Hepatocyte (in vitro differentiated cells): Measurements from ENCODE around the gene CENPVL3. TPM values are rescaled to one million over a fixed set of nuclear protein-coding genes. Genes with fewer than 3 reads are reported as not detected.

ENCODE experiments used
- DNase-seq: peaks from one replicate; pipeline ENCODE4 v3.0.0-alpha.2; 2016; ENCODE audit warnings: low spot score
- H2AFZ ChIP-seq: fragments of 200-600 bp; sonication (generic); 2 replicates; pipeline ENCODE4 v1.6.0; 2016; ENCODE audit warnings: antibody characterized with exemption, mild to moderate bottlenecking
- H3K27ac ChIP-seq: fragments of 200-600 bp; sonication (generic); 2 replicates; pipeline ENCODE4 v1.5.1; 2016; ENCODE audit warnings: mild to moderate bottlenecking
- H3K27me3 ChIP-seq: fragments of 200-600 bp; sonication (generic); 2 replicates; pipeline ENCODE4 v1.6.1; 2016
- H3K36me3 ChIP-seq: fragments of 200-600 bp; sonication (generic); replicated peaks from 2 replicates; pipeline ENCODE4 v1.5.1; 2016; ENCODE audit warnings: low read depth; ENCODE audit not compliant: insufficient read depth
- H3K4me1 ChIP-seq: fragments of 200-600 bp; sonication (generic); 2 replicates; pipeline ENCODE4 v1.5.1; 2016; ENCODE audit warnings: mild to moderate bottlenecking, moderate library complexity; ENCODE audit not compliant: insufficient read depth
- H3K4me2 ChIP-seq: fragments of 200-600 bp; sonication (generic); 2 replicates; pipeline ENCODE4 v1.6.0; 2016
- H3K4me3 ChIP-seq: fragments of 200-600 bp; sonication (generic); 2 replicates; pipeline ENCODE4 v1.5.1; 2016; ENCODE audit warnings: mild to moderate bottlenecking
- H3K79me2 ChIP-seq: fragments of 200-600 bp; sonication (generic); 2 replicates; pipeline ENCODE4 v1.6.0; 2017; ENCODE audit warnings: mild to moderate bottlenecking
- H3K9me2 ChIP-seq: fragments of 200-600 bp; sonication (generic); replicated peaks from 2 replicates; pipeline ENCODE4 v1.6.0; 2017; ENCODE audit warnings: mild to moderate bottlenecking; ENCODE audit not compliant: insufficient read depth
- H3K9me3 ChIP-seq: fragments of 200-600 bp; sonication (generic); 2 replicates; pipeline ENCODE4 v1.5.1; 2016; ENCODE audit warnings: low read depth, mild to moderate bottlenecking
- H4K20me1 ChIP-seq: fragments of 200-600 bp; sonication (generic); 2 replicates; pipeline ENCODE4 v1.6.0; 2016; ENCODE audit warnings: mild to moderate bottlenecking; ENCODE audit not compliant: insufficient read depth, poor library complexity, severe bottlenecking
- EZH2phosphoT487 ChIP-seq: fragments of 200-600 bp; sonication (generic); IDR thresholded peaks from one replicate; pipeline ENCODE4 v1.6.1; 2018; ENCODE audit warnings: antibody characterized with exemption, mild to moderate bottlenecking, low read depth, moderate library complexity; ENCODE audit not compliant: unreplicated experiment, severe bottlenecking
- WGBS: methylation state at CpG from one replicate; pipeline ENCODE4 v1.1.6; 2016; ENCODE audit warnings: low lambda C conversion rate; ENCODE audit errors: missing lambda C conversion rate; 5-methylcytosine and 5-hydroxymethylcytosine counted together
- polyA plus RNA-seq: library from polyadenylated mRNA; unstranded; fragments of >200 nt; fragmentation: Nextera tagmentation; extraction: Ambion mirVana; gene quantifications from 2 replicates; pipeline ENCODE4 v1.2.1, GENCODE V29; 2016
- total RNA-seq: library from RNA; depleted of rRNA; stranded (reverse); fragments of >200 nt; gene quantifications from 2 replicates; pipeline ENCODE4 v1.2.3, GENCODE V29; 2014

The CENPVL3 gene
- total and polyA plus RNA-seq, 2 experiments from 2014 or later = 0.83 to 2.2 TPM

DNA sequence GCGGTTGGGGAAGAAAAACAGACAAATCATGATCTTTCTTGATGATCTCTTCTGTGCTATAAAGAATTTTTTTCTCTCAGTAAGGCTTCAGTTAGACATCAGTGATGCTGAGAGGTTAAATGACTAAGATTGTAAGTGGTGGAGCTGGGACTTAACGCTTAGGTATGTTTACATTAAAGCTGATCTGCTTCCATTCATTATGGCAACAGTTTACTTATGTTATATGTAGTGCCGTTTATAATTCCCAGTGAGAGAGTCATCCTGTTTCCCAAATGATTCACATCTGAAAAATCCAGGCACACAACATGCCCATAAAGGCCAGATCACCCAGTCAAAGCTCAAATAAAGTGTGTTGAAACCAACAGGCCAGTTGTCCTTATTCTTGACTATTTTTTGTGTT, 50.1 kb downstream of the CENPVL3 start:
- Histone ChIP-seq H3K9me3 (no peaks in the 10 kb centered on the region), H3K36me3 (no peaks in the 10 kb centered on the region), H2AFZ (no peak overlapping the region), H3K4me3 (no peak overlapping the region), H3K79me2 (no peaks in the 10 kb centered on the region), H3K27ac (no peak overlapping the region), H4K20me1 (no peaks in the 10 kb centered on the region), H3K4me2 (no peak overlapping the region), H3K4me1 (no peaks in the 10 kb centered on the region), H3K9me2 (no peaks in the 10 kb centered on the region), H3K27me3 (no peaks in the 10 kb centered on the region)
- no peak for DNase-seq
- WGBS = 43% methylated on average over 3 of the region's 3 CpGs
- TF ChIP-seq EZH2phosphoT487 = no peak

Other genes with a start within 250 kb of the CENPVL3 start
- gene NUDT11, start 122.3 kb downstream of the CENPVL3 start, total RNA-seq = 8.3 and 10.7 TPM in 2 replicates
- gene NUDT11, start 122.3 kb downstream of the CENPVL3 start, polyA plus RNA-seq = 4.6 and 5.6 TPM in 2 replicates
- 0.32 TPM in 1 of 2 replicates, not detected in the other for gene CENPVL2, start 63.9 kb upstream of the CENPVL3 start, total RNA-seq
- gene CENPVL2, start 63.9 kb upstream of the CENPVL3 start, polyA plus RNA-seq = 0.10 TPM in 1 of 2 replicates, not detected in the other
- gene CENPVL1, start 91.6 kb upstream of the CENPVL3 start, total RNA-seq = 0.32 TPM in 1 of 2 replicates, not detected in the other
- 0.10 TPM in 1 of 2 replicates, not detected in the other for gene CENPVL1, start 91.6 kb upstream of the CENPVL3 start, polyA plus RNA-seq
- 14.3 and 16.1 TPM in 2 replicates for gene GSPT2, start 124.5 kb upstream of the CENPVL3 start, total RNA-seq
- 11.9 and 15.8 TPM in 2 replicates for gene GSPT2, start 124.5 kb upstream of the CENPVL3 start, polyA plus RNA-seq